H1 (cell line): ENCODE results near the gene TBC1D22A. TPM values are rescaled to one million over a fixed set of nuclear protein-coding genes. Genes with fewer than 3 reads are reported as not detected.

Experiments
- CHD2 ChIP-seq: IDR thresholded peaks from 2 replicates; pipeline ENCODE4 v1.6.1; 2012; ENCODE audit warnings: low read length, improper control_type of control experiment
- EZH2 ChIP-seq: fragments of 200-600 bp; sonication (generic); IDR thresholded peaks from 2 replicates; pipeline ENCODE4 v1.7.1; 2012; ENCODE audit warnings: low read depth, mild to moderate bottlenecking, moderate library complexity, low read length, inconsistent platforms; ENCODE audit not compliant: severe bottlenecking
- HDAC6 ChIP-seq: IDR thresholded peaks from one replicate; pipeline ENCODE4 v1.7.1; 2012; ENCODE audit warnings: low read depth, mild to moderate bottlenecking, inconsistent platforms, low read length, moderate library complexity
- JUN ChIP-seq: IDR thresholded peaks from 2 replicates; pipeline ENCODE4 v1.6.1; 2011; ENCODE audit warnings: low read depth, mild to moderate bottlenecking, improper control_type of control experiment, low read length
- POLR2A ChIP-seq, 2 experiments: IDR thresholded peaks; 1 replicate in 1 of 2; 2 replicates in 1 of 2; pipeline ENCODE4 v1.6.1; 2011; ENCODE audit warnings: low read depth in 2 of 2, low read length in 2 of 2, mild to moderate bottlenecking in 2 of 2; ENCODE audit errors: control extremely low read depth in 1 of 2
- POU5F1 ChIP-seq: IDR thresholded peaks from 2 replicates; pipeline ENCODE4 v1.6.1; 2011; ENCODE audit warnings: low read depth, mild to moderate bottlenecking, low read length, moderate library complexity
- SP2 ChIP-seq: IDR thresholded peaks from 2 replicates; pipeline ENCODE4 v1.6.1; 2012; ENCODE audit warnings: mild to moderate bottlenecking, low read length, inconsistent platforms
- SUZ12 ChIP-seq: fragments of 200-600 bp; sonication (generic); IDR thresholded peaks from 2 replicates; pipeline ENCODE4 v1.6.1; 2012; ENCODE audit warnings: mild to moderate bottlenecking, inconsistent platforms, low read length, moderate library complexity, mixed read lengths
- TBP ChIP-seq: IDR thresholded peaks from 2 replicates; pipeline ENCODE4 v1.6.1; 2011; ENCODE audit warnings: low read depth, low read length, improper control_type of control experiment
- TEAD4 ChIP-seq: IDR thresholded peaks from 2 replicates; pipeline ENCODE4 v1.6.1; 2012; ENCODE audit warnings: low read depth, low read length, inconsistent platforms, mixed read lengths
- polyA plus RNA-seq, 7 experiments: library from polyadenylated mRNA; depleted of rRNA in 3 of 7; stranded (reverse) in 5 of 7; unstranded in 2 of 7; fragments of >200 nt in 5 of 7; fragments of 200-250 nt in 2 of 7; gene quantifications; 1 replicate in 5 of 7; 2 replicates in 1 of 7; 4 replicates in 1 of 7; pipeline versions ENCODE4 v1.2.1 to v1.2.3, GENCODE V29; 2011 to 2013; ENCODE audit warnings: missing spikeins in 2 of 7, mixed read lengths in 2 of 7
- total RNA-seq: library from RNA; stranded (reverse); fragmentation: NEBNext Ultra II Directional; extraction: Animal tissue kit (Norgen Biotek cat#: 25700); gene quantifications from 2 replicates; pipeline ENCODE4 v1.2.1, GENCODE V29; 2021

The TBC1D22A gene
- total and polyA plus RNA-seq, 2 of the 8 experiments (the other 6 are each of a cell fraction or from before 2014, with no cell fraction given), result 11.9 to 18.4 TPM

GRCh38 chr22:47111626-47112581 is 349.5 kb downstream of the TBC1D22A start (continued):
- TF ChIP-seq EZH2 (no peak), SP2 (no peak), SUZ12 (no peak), CHD2 (no peak), POLR2A (IDR thresholded peaks at IDR 0.05; ENCODE audit: control extremely low read depth in 1 of 2, low read depth in 2 of 2, low read length in 2 of 2) (no peak), TEAD4 (no peak), TBP (no peak), JUN (no peak), HDAC6 (no peak), POU5F1 (no peak)
- TF ChIP-seq, all 59 proteins: peak for 0
